H9 (cell line): Measurements from ENCODE around the gene COMMD1. TPM values are rescaled to one million over a fixed set of nuclear protein-coding genes. Genes with fewer than 3 reads are reported as not detected.

Experiments
- DNase-seq: peaks from one replicate; pipeline ENCODE4 v3.0.0-alpha.2; 2017
- H2AFZ ChIP-seq: one replicate; pipeline ENCODE4 v1.6.1; 2013; ENCODE audit warnings: mild to moderate bottlenecking, low read length, control low read depth, moderate library complexity
- H2AK5ac ChIP-seq: 2 replicates; pipeline ENCODE4 v1.6.1; 2013; ENCODE audit warnings: low read length, control low read depth, mixed read lengths; ENCODE audit not compliant: insufficient read length
- H2BK120ac ChIP-seq: one replicate; pipeline ENCODE4 v1.6.1; 2013; ENCODE audit warnings: low read depth, mild to moderate bottlenecking, low read length, control low read depth, inconsistent platforms; ENCODE audit not compliant: poor library complexity, severe bottlenecking
- H2BK12ac ChIP-seq: 2 replicates; pipeline ENCODE4 v1.6.1; 2013; ENCODE audit warnings: low read length, control low read depth, mixed read lengths, low read depth; ENCODE audit not compliant: insufficient read length
- H2BK15ac ChIP-seq: 2 replicates; pipeline ENCODE4 v1.6.1; 2013; ENCODE audit warnings: low read depth, low read length, control low read depth
- H2BK20ac ChIP-seq: one replicate; pipeline ENCODE4 v1.6.1; 2013; ENCODE audit warnings: low read depth, mild to moderate bottlenecking, low read length, control low read depth, inconsistent platforms; ENCODE audit not compliant: poor library complexity, severe bottlenecking
- H2BK5ac ChIP-seq: 2 replicates; pipeline ENCODE4 v1.6.1; 2013; ENCODE audit warnings: low read length, control low read depth, mixed read lengths; ENCODE audit not compliant: insufficient read length
- H3K14ac ChIP-seq: 2 replicates; pipeline ENCODE4 v1.6.1; 2013; ENCODE audit warnings: low read length, control low read depth; ENCODE audit not compliant: insufficient read depth
- H3K18ac ChIP-seq: 2 replicates; pipeline ENCODE4 v1.6.1; 2013; ENCODE audit warnings: low read depth, mild to moderate bottlenecking, mixed read lengths, low read length, control low read depth; ENCODE audit not compliant: insufficient read length
- H3K23ac ChIP-seq: 2 replicates; pipeline ENCODE4 v1.6.1; 2013; ENCODE audit warnings: low read length, control low read depth, mixed read lengths, low read depth; ENCODE audit not compliant: insufficient read length
- H3K23me2 ChIP-seq: 2 replicates; pipeline ENCODE4 v1.6.1; 2013; ENCODE audit warnings: low read depth, mild to moderate bottlenecking, mixed read lengths, low read length, control low read depth; ENCODE audit not compliant: insufficient read length, poor library complexity, severe bottlenecking
- H3K27ac ChIP-seq: 2 replicates; pipeline ENCODE4 v1.5.1; 2013; ENCODE audit warnings: low read length, control low read depth, mixed read lengths, low read depth; ENCODE audit not compliant: insufficient read length
- H3K27me3 ChIP-seq: 2 replicates; pipeline ENCODE4 v1.6.1; 2013; ENCODE audit warnings: low read length, control low read depth, inconsistent platforms; ENCODE audit not compliant: insufficient read depth
- H3K4ac ChIP-seq: 2 replicates; pipeline ENCODE4 v1.6.1; 2013; ENCODE audit warnings: low read depth, mild to moderate bottlenecking, control low read depth, inconsistent platforms, low read length, moderate library complexity
- H3K4me1 ChIP-seq: 2 replicates; pipeline ENCODE4 v1.6.1; 2013; ENCODE audit warnings: low read length, control low read depth, inconsistent platforms; ENCODE audit not compliant: insufficient read depth
- H3K4me2 ChIP-seq: 2 replicates; pipeline ENCODE4 v1.6.1; 2013; ENCODE audit warnings: low read length, control low read depth, mixed read lengths; ENCODE audit not compliant: insufficient read length, insufficient read depth
- H3K56ac ChIP-seq: 2 replicates; pipeline ENCODE4 v1.6.1; 2013; ENCODE audit warnings: low read depth, mild to moderate bottlenecking, mixed read lengths, low read length, control low read depth; ENCODE audit not compliant: insufficient read length
- H3K79me1 ChIP-seq: 2 replicates; pipeline ENCODE4 v1.6.1; 2013; ENCODE audit warnings: low read depth, mild to moderate bottlenecking, moderate library complexity, low read length, control low read depth, inconsistent platforms; ENCODE audit not compliant: insufficient read depth, poor library complexity, severe bottlenecking
- H3K79me2 ChIP-seq: 2 replicates; pipeline ENCODE4 v1.6.1; 2013; ENCODE audit warnings: low read length, control low read depth, inconsistent platforms; ENCODE audit not compliant: insufficient read depth
- H3K9ac ChIP-seq: 2 replicates; pipeline ENCODE4 v1.6.1; 2013; ENCODE audit warnings: low read length, control low read depth, mixed read lengths; ENCODE audit not compliant: insufficient read length; ENCODE audit errors: extremely low read depth
- H3K9me3 ChIP-seq: one replicate; pipeline ENCODE4 v1.6.1; 2013; ENCODE audit warnings: low read depth, low read length, inconsistent platforms; ENCODE audit not compliant: control insufficient read depth
- H3T11ph ChIP-seq: one replicate; pipeline ENCODE4 v1.6.1; 2013; ENCODE audit warnings: mild to moderate bottlenecking, low read length, control low read depth, inconsistent platforms
- H4K20me1 ChIP-seq: one replicate; pipeline ENCODE4 v1.6.1; 2013; ENCODE audit not compliant: control insufficient read depth, insufficient read length, insufficient read depth
- H4K5ac ChIP-seq: 2 replicates; pipeline ENCODE4 v1.6.1; 2013; ENCODE audit warnings: low read depth, mild to moderate bottlenecking, mixed read lengths, low read length, control low read depth; ENCODE audit not compliant: insufficient read length
- H4K8ac ChIP-seq: replicated peaks from 2 replicates; pipeline ENCODE4 v1.6.1; 2013; ENCODE audit warnings: low read length, control low read depth, mixed read lengths, low read depth; ENCODE audit not compliant: insufficient read length
- H4K91ac ChIP-seq: 2 replicates; pipeline ENCODE4 v1.6.1; 2013; ENCODE audit warnings: low read depth, mild to moderate bottlenecking, moderate library complexity, mixed read lengths, low read length, control low read depth; ENCODE audit not compliant: insufficient read length
- H3K27ac Mint-ChIP-seq, 3 experiments: 2 replicates in 2 of 3; 3 replicates in 1 of 3; pipeline ENCODE4 v1.8.0; 2020 to 2021; ENCODE audit warnings: mixed read lengths in 3 of 3, mild to moderate bottlenecking in 1 of 3, moderate library complexity in 1 of 3
- H3K27me3 Mint-ChIP-seq: 2 replicates; pipeline ENCODE4 v1.8.0; 2021; ENCODE audit warnings: low read depth, mild to moderate bottlenecking, moderate library complexity, mixed read lengths
- H3K36me3 Mint-ChIP-seq, 3 experiments: 2 replicates in 2 of 3; 3 replicates in 1 of 3; pipeline ENCODE4 v1.8.0; 2020 to 2021; ENCODE audit warnings: low read depth in 3 of 3, mixed read lengths in 3 of 3; ENCODE audit not compliant: insufficient read depth in 1 of 3
- H3K4me1 Mint-ChIP-seq, 2 experiments: 2 replicates each; pipeline ENCODE4 v1.8.0; 2020; ENCODE audit warnings: mixed read lengths in 2 of 2
- H3K4me3 Mint-ChIP-seq, 2 experiments: 2 replicates in 1 of 2; 3 replicates in 1 of 2; pipeline ENCODE4 v1.8.0; 2020 to 2021; ENCODE audit warnings: mild to moderate bottlenecking in 2 of 2, mixed read lengths in 2 of 2, moderate library complexity in 1 of 2
- H3K9me3 Mint-ChIP-seq, 2 experiments: 2 replicates in 1 of 2; 3 replicates in 1 of 2; pipeline ENCODE4 v1.8.0; 2020; ENCODE audit warnings: mild to moderate bottlenecking in 2 of 2, mixed read lengths in 2 of 2, moderate library complexity in 1 of 2
- CTCF ChIP-seq: fragments of 200-600 bp; sonication (generic); conservative IDR thresholded peaks from 3 replicates; pipeline ENCODE4 v1.8.0; 2021; ENCODE audit warnings: antibody characterized with exemption, mild to moderate bottlenecking
- WGBS: extraction: QIAGEN DNeasy Blood & Tissue Kit; methylation state at CpG from one replicate; pipeline ENCODE4 v1.1.7; 2013; ENCODE audit warnings: missing lambda C conversion rate, low lambda C conversion rate, mixed read lengths; ENCODE audit not compliant: insufficient read length; ENCODE audit errors: extremely low coverage; 5-methylcytosine and 5-hydroxymethylcytosine counted together
- total RNA-seq: library from RNA; stranded (reverse); gene quantifications from 2 replicates; pipeline ENCODE4 v1.2.1, GENCODE V29; 2021

COMMD1 gene
- total RNA-seq, 1 experiment from 2014 or later, result 31.5 TPM

DNA sequence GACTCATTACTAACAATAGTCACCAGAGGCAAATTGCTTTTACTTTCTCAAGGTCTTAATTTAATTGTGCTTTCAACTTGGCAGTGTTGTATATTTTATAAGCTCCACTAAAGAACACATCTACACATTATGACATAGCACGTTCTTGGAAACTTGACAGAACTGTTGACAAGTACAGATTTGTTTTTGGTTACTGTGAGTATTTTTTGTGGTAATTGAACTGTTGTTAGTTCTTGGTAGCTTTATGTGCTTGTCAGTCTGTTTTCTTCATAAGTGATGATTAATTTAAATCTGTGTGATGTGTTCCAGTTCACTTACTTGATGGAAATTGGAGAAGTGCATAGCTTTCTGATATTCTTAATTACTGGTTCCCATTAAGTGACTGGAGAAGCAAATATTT lies 63.9 kb downstream of the COMMD1 start:
- Mint-ChIP-seq H3K27me3 (no peaks in the 10 kb centered on the region), H3K4me1 (peaks cover 15 to 18% of the 10 kb centered on the region in 2 experiments), H3K36me3 (no peaks in the 10 kb centered on the region), H3K9me3 (no peaks in the 10 kb centered on the region), H3K4me3 (no peak overlapping the region), H3K27ac (no peak overlapping the region)
- Histone ChIP-seq H2BK120ac (no peak overlapping the region), H4K5ac (no peak overlapping the region), H2AK5ac (no peak overlapping the region), H3K56ac (no peak overlapping the region), H3K27me3 (no peaks in the 10 kb centered on the region), H3K4me1 (peaks cover 3% of the 10 kb centered on the region; the same call in 1 of the 2 replicates), H3T11ph (no peak overlapping the region), H4K91ac (no peak overlapping the region), H3K79me1 (no peaks in the 10 kb centered on the region), H3K4me2 (no peak overlapping the region), H3K9me3 (no peaks in the 10 kb centered on the region), H3K79me2 (no peaks in the 10 kb centered on the region), H3K4ac (no peak overlapping the region), H2AFZ (no peak overlapping the region), H3K23ac (no peak overlapping the region), H2BK5ac (no peak overlapping the region), H3K18ac (no peak overlapping the region), H4K20me1 (no peaks in the 10 kb centered on the region), H2BK15ac (no peak overlapping the region), H2BK12ac (no peak overlapping the region), H3K9ac (no peak overlapping the region), H4K8ac (no peak overlapping the region), H3K14ac (no peak overlapping the region), H3K27ac (no peak overlapping the region), H3K23me2 (no peaks in the 10 kb centered on the region), H2BK20ac (no peak overlapping the region)
- TF ChIP-seq CTCF, result no peak
- no CpG with 5 or more reads among the region's 1 CpG for WGBS
- no peak for DNase-seq
